BLaER1 (cell line): ENCODE results near the gene FAM219B.
"Not testable (repeated sequence)": the region's sequence is repeated elsewhere in the genome, so short reads cannot be mapped to it uniquely, and the experiment has no call there.

Experiments
- H3K27ac ChIP-seq: shearing (Covaris generic); formaldehyde crosslinking; 2 replicates; pipeline ENCODE4 v1.8.1; 2022
- H3K27me3 ChIP-seq: shearing (Covaris generic); formaldehyde crosslinking; 2 replicates; pipeline ENCODE4 v1.8.1; 2022
- H3K36me3 ChIP-seq: shearing (Covaris generic); formaldehyde crosslinking; 2 replicates; pipeline ENCODE4 v1.8.1; 2022
- H3K4me1 ChIP-seq: shearing (Covaris generic); formaldehyde crosslinking; 2 replicates; pipeline ENCODE4 v1.8.1; 2022
- H3K4me2 ChIP-seq: shearing (Covaris generic); formaldehyde crosslinking; 2 replicates; pipeline ENCODE4 v1.8.1; 2022
- H3K4me3 ChIP-seq: shearing (Covaris generic); formaldehyde crosslinking; 2 replicates; pipeline ENCODE4 v1.8.1; 2022
- H3K9ac ChIP-seq: shearing (Covaris generic); formaldehyde crosslinking; 2 replicates; pipeline ENCODE4 v1.8.1; 2022
- H3K9me3 ChIP-seq: shearing (Covaris generic); formaldehyde crosslinking; 2 replicates; pipeline ENCODE4 v1.8.1; 2022
- H4K20me1 ChIP-seq: shearing (Covaris generic); formaldehyde crosslinking; 2 replicates; pipeline ENCODE4 v1.8.1; 2022
- Cebpa-rat ChIP-seq: shearing (Covaris generic); IDR thresholded peaks from 2 replicates; pipeline ENCODE4 v1.8.1; 2022

FAM219B gene

DNA sequence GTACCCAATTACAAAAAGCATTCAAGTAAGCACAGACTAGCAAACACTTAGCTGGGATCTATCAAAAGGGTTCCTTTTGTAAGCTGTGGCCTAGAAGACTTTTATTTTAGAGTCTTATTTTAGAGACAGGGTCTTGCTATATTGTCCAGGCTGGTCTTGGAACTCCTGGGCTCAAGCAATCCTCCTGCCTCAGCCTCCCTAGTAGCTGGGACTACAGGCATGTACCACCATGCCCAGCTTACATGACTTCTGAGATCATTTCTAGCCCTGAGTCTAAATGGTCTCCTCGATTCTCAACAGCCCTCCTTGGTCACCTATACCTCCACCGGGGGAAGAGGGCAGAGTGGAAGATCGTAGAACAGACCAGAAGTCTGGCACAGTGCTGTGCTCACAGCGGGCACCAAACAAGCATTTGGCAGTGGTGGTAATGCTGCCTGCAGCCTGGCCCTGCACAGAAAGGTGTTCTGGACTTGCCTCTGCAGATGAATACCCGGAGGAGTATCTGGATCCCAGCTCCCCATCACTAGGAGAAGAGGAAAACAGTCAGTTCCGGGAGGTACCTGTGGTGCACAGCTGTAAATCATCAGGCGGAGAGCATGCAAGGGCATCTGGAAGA lies 2.4 kb downstream of the FAM219B start:
- Histone ChIP-seq H3K9ac (0 out of 2 replicates have a peak overlapping the region, but pooled peaks have one; percentile 5), H3K4me2 (peak overlapping the region; percentile 86), H3K27ac (no peak overlapping the region), H3K4me3 (no peak overlapping the region), H3K36me3 (peaks cover 55% of the 10 kb centered on the region), H4K20me1 (no peaks in the 10 kb centered on the region), H3K27me3 (no peaks in the 10 kb centered on the region), H3K9me3 (no peaks in the 10 kb centered on the region), H3K4me1 (peaks cover 47% of the 10 kb centered on the region)
- TF ChIP-seq Cebpa-rat, result no peak

GRCh38 chr15:74903676-74904075 lies 3.0 kb downstream of the FAM219B start:
- peaks cover 61% of the 10 kb centered on the region for H3K36me3 ChIP-seq
- H3K4me2 ChIP-seq, result no peak overlapping the region
- H3K27ac ChIP-seq, result no peak overlapping the region
- H4K20me1 ChIP-seq, result no peaks in the 10 kb centered on the region
- no peak for TF ChIP-seq Cebpa-rat
- peaks cover 47% of the 10 kb centered on the region for H3K4me1 ChIP-seq
- no peaks in the 10 kb centered on the region for H3K9me3 ChIP-seq
- H3K27me3 ChIP-seq, result no peaks in the 10 kb centered on the region
- no peak overlapping the region for H3K4me3 ChIP-seq
- H3K9ac ChIP-seq, result no peak overlapping the region

DNA sequence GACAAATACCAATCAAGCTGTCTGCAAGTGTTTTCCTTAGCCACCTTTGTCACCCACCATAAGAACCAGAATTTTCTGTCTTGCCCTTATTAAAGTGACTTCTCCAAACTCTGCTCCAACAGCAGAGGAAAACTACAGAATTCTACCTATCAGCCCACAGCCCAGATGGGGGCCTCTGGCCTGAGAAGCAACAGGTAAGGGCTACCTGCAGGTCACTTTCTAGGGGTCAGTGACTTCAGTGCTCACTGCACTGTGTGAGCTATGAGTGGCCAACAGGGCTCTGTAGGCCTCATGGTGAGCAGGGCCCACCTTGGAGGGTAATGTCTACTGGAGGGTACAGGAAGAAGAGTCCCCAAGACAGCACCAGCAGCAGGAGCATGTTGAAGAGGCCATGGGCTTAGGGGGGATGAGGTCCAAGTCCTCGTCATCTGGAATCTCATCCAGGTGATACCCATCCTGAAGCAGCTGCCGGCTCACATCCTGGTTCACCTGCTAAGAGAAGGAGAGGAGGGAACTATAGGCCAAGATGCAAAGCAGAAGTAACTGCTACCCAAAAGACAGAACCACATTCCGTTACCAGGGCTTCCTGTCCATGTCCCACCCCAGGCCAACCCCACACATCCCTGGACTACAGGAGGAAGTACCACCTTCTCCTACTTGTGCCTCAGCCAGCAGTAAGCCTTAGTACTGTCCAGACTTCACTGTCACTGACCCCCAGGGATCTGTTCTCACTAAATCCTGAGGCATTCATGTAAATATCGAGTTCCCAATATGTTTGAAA lies 4.2 kb downstream of the FAM219B start:
- Histone ChIP-seq H3K4me3 (no peak overlapping the region), H3K27me3 (no peaks in the 10 kb centered on the region), H4K20me1 (no peaks in the 10 kb centered on the region), H3K9me3 (no peaks in the 10 kb centered on the region), H3K27ac (no peak overlapping the region), H3K4me2 (no peak overlapping the region), H3K4me1 (peaks cover 41% of the 10 kb centered on the region), H3K36me3 (peaks cover 73% of the 10 kb centered on the region), H3K9ac (0 out of 2 replicates have a peak overlapping the region, but pooled peaks have one; percentile 9)
- TF ChIP-seq Cebpa-rat, result no peak

- TF ChIP-seq Cebpa-rat, result no peak
- Histone ChIP-seq H3K4me1 (peaks cover 36% of the 10 kb centered on the region), H3K4me2 (peak overlapping the region; percentile 38; the same call in 1 of the 2 replicates), H4K20me1 (no peaks in the 10 kb centered on the region), H3K9ac (no peak overlapping the region), H3K9me3 (no peaks in the 10 kb centered on the region), H3K27me3 (no peaks in the 10 kb centered on the region), H3K36me3 (peaks cover 82% of the 10 kb centered on the region), H3K27ac (peak overlapping the region; percentile 59), H3K4me3 (no peak overlapping the region)
Measured at GRCh38 chr15:74901612-74902063, 5.0 kb downstream of the FAM219B start.

DNA sequence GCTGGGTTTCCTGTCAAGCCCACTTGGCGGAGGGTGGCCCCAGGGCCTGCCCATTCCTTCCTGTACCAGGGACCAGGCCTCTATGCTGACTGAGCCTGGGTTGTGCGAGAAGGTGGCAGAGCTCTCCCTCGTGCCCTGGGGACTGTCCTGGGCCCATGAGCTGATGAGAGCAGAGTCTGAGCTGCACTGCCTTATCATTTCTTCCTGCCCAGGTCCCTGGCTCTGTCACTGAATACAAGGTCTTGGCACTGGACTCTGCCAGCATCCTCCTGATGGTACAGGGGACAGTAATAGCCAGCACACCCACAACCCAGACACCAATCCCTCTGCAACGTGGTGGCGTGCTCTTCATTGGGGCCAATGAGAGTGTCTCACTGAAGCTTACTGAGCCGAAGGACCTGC lies 9.3 kb downstream of the FAM219B start:
- no peak for TF ChIP-seq Cebpa-rat
- Histone ChIP-seq H3K27me3 (no peaks in the 10 kb centered on the region), H3K9ac (no peak overlapping the region), H3K4me1 (peaks cover 8% of the 10 kb centered on the region; the same call in 1 of the 2 replicates), H3K9me3 (no peaks in the 10 kb centered on the region), H3K4me2 (no peak overlapping the region), H3K27ac (no peak overlapping the region), H4K20me1 (no peaks in the 10 kb centered on the region), H3K36me3 (peaks cover 84% of the 10 kb centered on the region), H3K4me3 (no peak overlapping the region)

- H3K9me3 ChIP-seq, result no peaks in the 10 kb centered on the region
- H3K4me3 ChIP-seq, result no peak overlapping the region
- H3K36me3 ChIP-seq, result peaks cover 86% of the 10 kb centered on the region
- no peak for TF ChIP-seq Cebpa-rat
- no peak overlapping the region for H3K27ac ChIP-seq
- H3K27me3 ChIP-seq, result no peaks in the 10 kb centered on the region
- no peaks in the 10 kb centered on the region for H4K20me1 ChIP-seq
- H3K9ac ChIP-seq, result no peak overlapping the region
- H3K4me1 ChIP-seq, result peaks cover 7% of the 10 kb centered on the region
- H3K4me2 ChIP-seq, result no peak overlapping the region
Measured at GRCh38 chr15:74896316-74896715, 10.3 kb downstream of the FAM219B start.

- Histone ChIP-seq H3K4me1 (peaks cover 8% of the 10 kb centered on the region), H3K4me3 (no peak overlapping the region), H3K9ac (no peak overlapping the region), H3K27me3 (no peaks in the 10 kb centered on the region), H3K36me3 (peaks cover 84% of the 10 kb centered on the region), H3K9me3 (no peaks in the 10 kb centered on the region), H3K27ac (no peak overlapping the region), H4K20me1 (no peaks in the 10 kb centered on the region), H3K4me2 (no peak overlapping the region)
- TF ChIP-seq Cebpa-rat, result no peak
Measured at GRCh38 chr15:74895830-74896229, 10.8 kb downstream of the FAM219B start.

DNA sequence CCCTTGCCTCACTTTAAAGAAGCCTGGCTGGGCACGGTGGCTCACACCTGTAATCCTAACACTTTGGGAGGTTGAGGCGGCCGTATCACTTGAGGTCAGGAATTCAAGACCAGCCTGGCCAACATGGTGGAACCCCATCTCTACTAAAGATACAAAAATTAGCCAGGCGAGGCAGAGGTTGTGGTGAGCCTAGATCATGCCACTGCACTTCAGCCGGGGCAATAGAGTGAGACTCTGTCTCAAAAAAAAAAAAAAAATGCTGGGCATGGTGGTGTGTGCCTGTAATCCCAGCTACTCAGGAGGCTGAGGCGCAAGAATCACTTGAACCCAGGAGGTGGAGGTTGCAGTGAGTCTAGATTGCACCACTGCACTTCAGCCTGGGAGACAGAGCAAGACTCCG lies 12.3 kb downstream of the FAM219B start:
- peaks cover 70% of the 10 kb centered on the region for H3K36me3 ChIP-seq

GRCh38 chr15:74893627-74894026 lies 13.0 kb downstream of the FAM219B start:
- no peaks in the 10 kb centered on the region for H3K27me3 ChIP-seq
- peaks cover 24% of the 10 kb centered on the region for H3K4me1 ChIP-seq
- H3K4me3 ChIP-seq, result no peak overlapping the region
- no peaks in the 10 kb centered on the region for H3K9me3 ChIP-seq
- no peak overlapping the region for H3K4me2 ChIP-seq
- H4K20me1 ChIP-seq, result no peaks in the 10 kb centered on the region
- TF ChIP-seq Cebpa-rat, result no peak
- no peak overlapping the region for H3K27ac ChIP-seq
- peaks cover 62% of the 10 kb centered on the region for H3K36me3 ChIP-seq
- no peak overlapping the region for H3K9ac ChIP-seq

More for the DNA sequence above, 12.3 kb downstream of the FAM219B start:
- H3K9me3 ChIP-seq, H3K4me2 ChIP-seq, H3K27me3 ChIP-seq, H3K4me3 ChIP-seq, H3K9ac ChIP-seq, H4K20me1 ChIP-seq, H3K27ac ChIP-seq: not testable (repeated sequence)
- peaks cover 18% of the 10 kb centered on the region for H3K4me1 ChIP-seq

- Histone ChIP-seq H3K4me2 (no peak overlapping the region), H3K9ac (no peak overlapping the region), H3K4me1 (peaks cover 24% of the 10 kb centered on the region), H3K9me3 (no peaks in the 10 kb centered on the region), H3K4me3 (no peak overlapping the region), H3K36me3 (peaks cover 55% of the 10 kb centered on the region), H3K27ac (no peak overlapping the region), H4K20me1 (no peaks in the 10 kb centered on the region), H3K27me3 (no peaks in the 10 kb centered on the region)
- TF ChIP-seq Cebpa-rat, result no peak
Measured at GRCh38 chr15:74892931-74893330, 13.7 kb downstream of the FAM219B start.
